ENCODE measurements around the gene ZBTB16. TPM values are rescaled to one million over a fixed set of nuclear protein-coding genes. Genes with fewer than 3 reads are reported as not detected.

ZBTB16 gene
- total RNA-seq, 1 experiment from 2014 or later: 0.21 TPM

DNA sequence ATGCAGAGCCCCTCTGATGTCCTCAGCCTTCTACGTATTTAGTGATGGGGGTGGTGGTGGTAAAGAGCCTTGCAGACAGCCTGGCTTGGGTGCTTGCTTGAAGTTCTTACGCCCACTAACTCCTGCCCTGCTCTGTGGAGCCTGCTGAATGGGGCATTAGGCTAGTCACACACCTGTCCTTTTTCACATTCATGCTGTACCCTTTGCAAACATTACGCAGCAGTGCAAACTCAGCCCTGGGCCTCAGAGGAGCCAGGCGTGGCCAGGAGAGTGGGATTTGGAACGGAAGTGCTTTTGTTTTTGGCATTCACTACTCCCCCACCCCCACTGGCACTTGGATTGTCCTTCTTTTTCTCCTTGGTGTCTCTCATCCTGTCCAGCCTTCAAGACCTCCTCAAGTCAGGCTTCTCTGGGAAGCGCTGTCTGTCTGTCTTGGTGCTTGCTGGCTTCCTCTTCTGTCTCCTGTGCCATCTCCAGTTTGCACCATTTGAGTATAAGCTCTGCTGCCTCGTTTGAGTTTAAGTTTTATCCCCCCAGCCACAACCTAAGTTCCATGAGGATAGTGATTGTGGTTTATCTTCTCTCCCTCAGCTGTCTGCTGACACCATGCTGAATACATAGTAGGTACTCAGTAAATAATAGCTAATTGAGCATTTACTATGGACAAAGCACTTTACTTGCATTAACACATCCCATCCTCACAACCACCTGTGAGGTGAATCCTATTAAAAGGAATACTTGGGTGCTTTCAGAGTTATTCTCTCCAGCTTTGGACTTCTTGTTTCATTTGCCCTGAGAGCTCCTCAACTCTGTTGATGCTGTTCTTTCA lies 26.7 kb downstream of the ZBTB16 start:
- H3K9me3 ChIP-seq (ENCODE audit: control insufficient read depth, insufficient read depth, low read depth, low read length): no peaks in the 10 kb centered on the region
- ChIA-PET POLR2A (no interaction called here), CTCF (no interaction called here)
- no peaks in the 10 kb centered on the region for H3K4me1 ChIP-seq (ENCODE audit: control insufficient read depth, insufficient read depth, low read length)
- peaks cover 3% of the 10 kb centered on the region for H3K27me3 ChIP-seq (ENCODE audit: control insufficient read depth, insufficient read depth, low read length)
- H3K36me3 ChIP-seq (ENCODE audit: control insufficient read depth, insufficient read depth, low read length): no peaks in the 10 kb centered on the region
- no peak overlapping the region for H3K4me3 ChIP-seq (ENCODE audit: low read depth in 2 of 2, low read length in 2 of 2)
- in situ Hi-C loops (cut with HindIII; ENCODE audit: low pct_unique_long_range_greater_than_20kb, low sequenced_read_pairs) (no loop called here), intact Hi-C loops (cut with micrococcal nuclease; ENCODE audit: unreplicated experiment) (no loop called here)
- no peak overlapping the region for H3K27ac ChIP-seq (ENCODE audit: low read length)
- BruUV-seq (replicated peaks): no TSS peak
- no peak for ATAC-seq
- TF ChIP-seq POLR2AphosphoS5 (IDR thresholded peaks at IDR 0.05; ENCODE audit: low read depth, low read length) (no peak), TCF7L2 (IDR thresholded peaks at IDR 0.05; ENCODE audit: low read depth, low read length) (no peak), SIN3A (IDR thresholded peaks at IDR 0.05; ENCODE audit: borderline replicate concordance, insufficient read depth, low read depth, low read length) (no peak)
- TF ChIP-seq, protein P1, sequence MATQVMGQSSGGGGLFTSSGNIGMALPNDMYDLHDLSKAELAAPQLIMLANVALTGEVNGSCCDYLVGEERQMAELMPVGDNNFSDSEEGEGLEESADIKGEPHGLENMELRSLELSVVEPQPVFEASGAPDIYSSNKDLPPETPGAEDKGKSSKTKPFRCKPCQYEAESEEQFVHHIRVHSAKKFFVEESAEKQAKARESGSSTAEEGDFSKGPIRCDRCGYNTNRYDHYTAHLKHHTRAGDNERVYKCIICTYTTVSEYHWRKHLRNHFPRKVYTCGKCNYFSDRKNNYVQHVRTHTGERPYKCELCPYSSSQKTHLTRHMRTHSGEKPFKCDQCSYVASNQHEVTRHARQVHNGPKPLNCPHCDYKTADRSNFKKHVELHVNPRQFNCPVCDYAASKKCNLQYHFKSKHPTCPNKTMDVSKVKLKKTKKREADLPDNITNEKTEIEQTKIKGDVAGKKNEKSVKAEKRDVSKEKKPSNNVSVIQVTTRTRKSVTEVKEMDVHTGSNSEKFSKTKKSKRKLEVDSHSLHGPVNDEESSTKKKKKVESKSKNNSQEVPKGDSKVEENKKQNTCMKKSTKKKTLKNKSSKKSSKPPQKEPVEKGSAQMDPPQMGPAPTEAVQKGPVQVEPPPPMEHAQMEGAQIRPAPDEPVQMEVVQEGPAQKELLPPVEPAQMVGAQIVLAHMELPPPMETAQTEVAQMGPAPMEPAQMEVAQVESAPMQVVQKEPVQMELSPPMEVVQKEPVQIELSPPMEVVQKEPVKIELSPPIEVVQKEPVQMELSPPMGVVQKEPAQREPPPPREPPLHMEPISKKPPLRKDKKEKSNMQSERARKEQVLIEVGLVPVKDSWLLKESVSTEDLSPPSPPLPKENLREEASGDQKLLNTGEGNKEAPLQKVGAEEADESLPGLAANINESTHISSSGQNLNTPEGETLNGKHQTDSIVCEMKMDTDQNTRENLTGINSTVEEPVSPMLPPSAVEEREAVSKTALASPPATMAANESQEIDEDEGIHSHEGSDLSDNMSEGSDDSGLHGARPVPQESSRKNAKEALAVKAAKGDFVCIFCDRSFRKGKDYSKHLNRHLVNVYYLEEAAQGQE (IDR thresholded peaks at IDR 0.05; ENCODE audit: insufficient read depth in 1 of 2, low read depth in 2 of 2, low read length in 1 of 2): no peak
- TF ChIP-seq, protein P2, sequence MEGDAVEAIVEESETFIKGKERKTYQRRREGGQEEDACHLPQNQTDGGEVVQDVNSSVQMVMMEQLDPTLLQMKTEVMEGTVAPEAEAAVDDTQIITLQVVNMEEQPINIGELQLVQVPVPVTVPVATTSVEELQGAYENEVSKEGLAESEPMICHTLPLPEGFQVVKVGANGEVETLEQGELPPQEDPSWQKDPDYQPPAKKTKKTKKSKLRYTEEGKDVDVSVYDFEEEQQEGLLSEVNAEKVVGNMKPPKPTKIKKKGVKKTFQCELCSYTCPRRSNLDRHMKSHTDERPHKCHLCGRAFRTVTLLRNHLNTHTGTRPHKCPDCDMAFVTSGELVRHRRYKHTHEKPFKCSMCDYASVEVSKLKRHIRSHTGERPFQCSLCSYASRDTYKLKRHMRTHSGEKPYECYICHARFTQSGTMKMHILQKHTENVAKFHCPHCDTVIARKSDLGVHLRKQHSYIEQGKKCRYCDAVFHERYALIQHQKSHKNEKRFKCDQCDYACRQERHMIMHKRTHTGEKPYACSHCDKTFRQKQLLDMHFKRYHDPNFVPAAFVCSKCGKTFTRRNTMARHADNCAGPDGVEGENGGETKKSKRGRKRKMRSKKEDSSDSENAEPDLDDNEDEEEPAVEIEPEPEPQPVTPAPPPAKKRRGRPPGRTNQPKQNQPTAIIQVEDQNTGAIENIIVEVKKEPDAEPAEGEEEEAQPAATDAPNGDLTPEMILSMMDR (IDR thresholded peaks at IDR 0.05): no peak
- no peak for DNase-seq (ENCODE audit: low read depth, low spot score)

DNA sequence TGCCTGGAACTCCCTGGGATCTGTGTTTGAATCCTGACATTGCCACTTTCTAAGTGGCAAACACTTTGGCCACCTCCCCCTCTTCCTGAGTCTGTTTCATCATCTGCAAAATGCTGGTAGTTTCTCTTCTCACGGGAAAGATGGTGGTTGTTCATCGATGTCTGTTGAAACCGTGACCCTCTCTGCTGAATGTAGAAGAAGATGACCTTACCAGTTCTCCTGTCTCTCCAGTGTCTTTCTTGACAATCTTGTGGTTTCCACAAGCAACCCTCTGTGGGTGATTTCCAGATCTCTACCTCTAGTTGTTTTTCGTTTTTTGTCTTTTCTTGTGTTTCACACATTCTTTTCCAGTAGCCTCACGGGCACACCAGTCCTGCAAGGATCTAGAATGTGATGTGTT lies 27.5 kb downstream of the ZBTB16 start:
- Histone ChIP-seq H3K27ac (ENCODE audit: low read length) (no peak overlapping the region), H3K4me1 (ENCODE audit: control insufficient read depth, insufficient read depth, low read length) (no peaks in the 10 kb centered on the region), H3K36me3 (ENCODE audit: control insufficient read depth, insufficient read depth, low read length) (no peaks in the 10 kb centered on the region), H3K27me3 (ENCODE audit: control insufficient read depth, insufficient read depth, low read length) (peaks cover 3% of the 10 kb centered on the region), H3K9me3 (ENCODE audit: control insufficient read depth, insufficient read depth, low read depth, low read length) (no peaks in the 10 kb centered on the region), H3K4me3 (ENCODE audit: low read depth in 2 of 2, low read length in 2 of 2) (no peak overlapping the region)
- ChIA-PET CTCF (no interaction called here), POLR2A (no interaction called here)
- no peak for DNase-seq (ENCODE audit: low read depth, low spot score)
- ATAC-seq: no peak
- intact Hi-C loops (cut with micrococcal nuclease; ENCODE audit: unreplicated experiment): no loop called here
- no TSS peak for BruUV-seq (replicated peaks)
- TF ChIP-seq TCF7L2 (IDR thresholded peaks at IDR 0.05; ENCODE audit: low read depth, low read length) (no peak), SIN3A (IDR thresholded peaks at IDR 0.05; ENCODE audit: borderline replicate concordance, insufficient read depth, low read depth, low read length) (no peak), POLR2AphosphoS5 (IDR thresholded peaks at IDR 0.05; ENCODE audit: low read depth, low read length) (no peak)
- TF ChIP-seq, protein P1 (IDR thresholded peaks at IDR 0.05; ENCODE audit: insufficient read depth in 1 of 2, low read depth in 2 of 2, low read length in 1 of 2): no peak
- TF ChIP-seq, protein P2 (IDR thresholded peaks at IDR 0.05): no peak
- in situ Hi-C loops (cut with HindIII; ENCODE audit: low pct_unique_long_range_greater_than_20kb, low sequenced_read_pairs): no loop called here

Data from Panc1 (cell line).